Measurements from ENCODE around the gene AKNA.
"Not testable (repeated sequence)": the region's sequence is repeated elsewhere in the genome, so short reads cannot be mapped to it uniquely, and the experiment has no call there.

The AKNA gene

DNA sequence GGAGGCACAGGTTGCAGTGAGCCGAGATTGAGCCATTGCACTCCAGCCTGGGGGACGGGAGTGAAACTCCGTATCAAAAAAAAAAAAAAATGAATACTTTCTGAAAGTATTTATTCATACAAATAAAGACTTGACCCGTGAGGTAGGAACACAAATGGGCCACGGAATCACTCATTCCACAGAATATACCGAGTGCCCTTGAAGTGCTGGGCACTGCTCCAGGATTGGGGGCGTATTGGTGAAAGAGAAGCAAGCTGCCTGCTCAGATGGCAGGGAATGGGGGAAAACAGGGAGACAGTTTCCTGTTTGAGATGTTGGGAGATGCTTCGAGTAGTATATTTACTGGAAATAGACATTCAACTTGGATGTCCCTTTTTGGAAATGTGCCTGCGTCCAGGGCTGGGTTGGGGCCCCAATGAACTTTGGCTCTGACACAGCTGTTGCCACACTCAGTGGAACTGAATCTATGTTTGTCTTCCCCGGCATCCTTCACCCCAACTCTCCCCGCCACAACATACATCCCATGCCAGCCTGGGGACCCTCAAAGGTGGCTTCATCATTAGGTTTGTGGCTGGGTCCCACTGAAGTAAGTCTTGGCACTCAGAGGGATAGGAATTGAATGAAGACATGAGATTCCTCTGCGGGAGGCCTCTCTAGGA lies 65.5 kb downstream of the AKNA start:
- H3K27ac ChIP-seq (ENCODE audit: low read depth, low read length); H3K4me3 ChIP-seq (ENCODE audit: low read depth in 1 of 2, low read length in 2 of 2); H3K4me1 ChIP-seq (ENCODE audit: insufficient read depth, low read length); H3K9ac ChIP-seq (ENCODE audit: low read length); H3K27me3 ChIP-seq (ENCODE audit: control insufficient read depth in 1 of 2, insufficient read depth in 2 of 2, low read length in 2 of 2); H3K9me3 ChIP-seq (ENCODE audit: low read length); H3K36me3 ChIP-seq (ENCODE audit: insufficient read depth, low read length): not testable (repeated sequence)

DNA sequence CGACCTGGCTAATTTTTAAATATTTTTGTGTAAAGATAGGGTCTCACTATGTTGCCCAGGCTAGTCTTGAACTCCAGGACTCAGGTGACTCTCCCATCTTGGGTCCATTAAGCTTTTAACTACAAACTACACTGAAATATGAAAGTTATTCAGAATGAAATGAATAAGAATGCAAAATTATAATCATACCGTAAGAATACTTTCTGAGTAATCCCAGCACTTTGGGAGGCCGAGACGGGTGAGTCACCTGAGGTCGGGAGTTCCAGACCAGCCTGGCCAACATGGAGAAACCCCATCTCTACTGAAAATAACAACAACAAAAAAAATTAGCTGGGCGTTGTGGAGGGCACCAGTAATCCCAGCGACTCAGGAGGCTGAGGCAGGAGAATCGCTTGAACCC lies 66.0 kb downstream of the AKNA start:
- no peak overlapping the region for H3K4me3 ChIP-seq (ENCODE audit: low read depth in 1 of 2, low read length in 2 of 2)
- H3K9me3 ChIP-seq (ENCODE audit: low read length) = no peaks in the 10 kb centered on the region
- H3K9ac ChIP-seq (ENCODE audit: low read length) = no peak overlapping the region
- no peak overlapping the region for H3K27ac ChIP-seq (ENCODE audit: low read depth, low read length)
- H3K27me3 ChIP-seq (ENCODE audit: control insufficient read depth in 1 of 2, insufficient read depth in 2 of 2, low read length in 2 of 2) = no peaks in the 10 kb centered on the region
- H3K36me3 ChIP-seq (ENCODE audit: insufficient read depth, low read length) = no peaks in the 10 kb centered on the region
- no peaks in the 10 kb centered on the region for H3K4me1 ChIP-seq (ENCODE audit: insufficient read depth, low read length)

DNA sequence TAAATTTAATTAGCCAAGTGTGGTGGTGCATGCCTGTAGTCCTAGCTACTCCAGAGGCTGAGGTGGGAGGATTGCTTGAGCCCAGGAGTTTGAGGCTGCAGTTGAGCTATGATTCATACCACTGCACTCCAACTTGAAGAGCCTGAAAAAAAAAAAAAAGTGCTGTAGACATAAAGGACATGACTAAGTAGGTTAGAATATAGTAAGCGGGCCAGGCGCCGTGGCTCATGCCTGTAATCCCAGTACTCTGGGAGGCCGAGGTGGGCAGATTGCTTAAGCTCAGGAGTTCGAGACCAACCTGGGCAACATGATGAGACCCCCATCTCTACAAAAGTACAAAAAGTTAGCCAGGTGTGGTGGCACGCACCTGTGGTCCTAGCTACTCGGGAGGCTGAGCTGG lies 67.1 kb downstream of the AKNA start:
- not testable (repeated sequence) for H3K27ac ChIP-seq (ENCODE audit: low read depth, low read length); H3K9me3 ChIP-seq (ENCODE audit: low read length); H3K4me3 ChIP-seq (ENCODE audit: low read depth in 1 of 2, low read length in 2 of 2); H3K27me3 ChIP-seq (ENCODE audit: control insufficient read depth in 1 of 2, insufficient read depth in 2 of 2, low read length in 2 of 2); H3K9ac ChIP-seq (ENCODE audit: low read length); H3K4me1 ChIP-seq (ENCODE audit: insufficient read depth, low read length); H3K36me3 ChIP-seq (ENCODE audit: insufficient read depth, low read length)

DNA sequence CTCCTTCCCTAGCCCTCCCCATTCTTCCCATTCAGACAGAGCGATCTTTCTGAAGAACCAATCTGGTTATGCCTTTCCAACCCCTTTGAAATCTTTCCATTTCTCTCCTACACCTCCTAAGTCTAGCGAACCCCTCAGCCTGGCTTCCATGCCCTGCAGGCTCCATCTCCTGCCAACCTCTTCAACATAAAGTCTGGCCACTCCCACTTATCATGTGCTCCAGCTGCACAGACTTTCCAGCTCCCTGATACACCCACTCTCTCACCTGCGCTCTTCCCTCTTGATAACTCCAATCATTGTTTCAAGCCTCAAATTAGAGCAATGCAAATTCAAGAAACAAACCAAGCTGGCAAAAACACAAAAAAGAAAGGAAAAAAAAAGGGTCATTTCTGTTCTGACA lies 68.6 kb downstream of the AKNA start:
- H3K27me3 ChIP-seq (ENCODE audit: control insufficient read depth in 1 of 2, insufficient read depth in 2 of 2, low read length in 2 of 2) = no peaks in the 10 kb centered on the region
- H3K27ac ChIP-seq (ENCODE audit: low read depth, low read length) = no peak overlapping the region
- no peak overlapping the region for H3K9ac ChIP-seq (ENCODE audit: low read length)
- no peaks in the 10 kb centered on the region for H3K9me3 ChIP-seq (ENCODE audit: low read length)
- H3K4me3 ChIP-seq (ENCODE audit: low read depth in 1 of 2, low read length in 2 of 2) = no peak overlapping the region
- H3K4me1 ChIP-seq (ENCODE audit: insufficient read depth, low read length) = no peaks in the 10 kb centered on the region
- H3K36me3 ChIP-seq (ENCODE audit: insufficient read depth, low read length) = no peaks in the 10 kb centered on the region

DNA sequence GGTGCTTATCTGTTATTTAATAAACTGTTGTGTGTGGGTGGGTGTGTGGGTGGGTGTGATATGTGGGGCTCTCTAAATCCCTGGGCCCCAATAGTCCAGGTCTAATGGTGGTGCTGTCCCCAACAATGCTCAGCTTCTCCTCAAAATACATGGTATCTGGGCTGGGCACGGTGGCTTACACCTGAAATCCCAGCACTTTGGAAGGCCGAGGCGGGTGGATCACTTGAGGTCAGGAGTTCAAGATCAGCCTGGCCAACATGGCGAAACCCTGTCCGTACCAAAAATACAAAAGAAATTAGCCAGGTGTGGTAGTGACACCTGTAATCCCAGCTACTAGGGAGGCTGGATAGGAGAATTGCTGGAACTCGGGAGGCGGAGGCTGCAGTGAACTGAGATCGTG lies 69.4 kb downstream of the AKNA start:
- H3K9me3 ChIP-seq (ENCODE audit: low read length) = no peaks in the 10 kb centered on the region
- no peak overlapping the region for H3K4me3 ChIP-seq (ENCODE audit: low read depth in 1 of 2, low read length in 2 of 2)
- no peaks in the 10 kb centered on the region for H3K36me3 ChIP-seq (ENCODE audit: insufficient read depth, low read length)
- H3K27ac ChIP-seq (ENCODE audit: low read depth, low read length) = no peak overlapping the region
- H3K27me3 ChIP-seq (ENCODE audit: control insufficient read depth in 1 of 2, insufficient read depth in 2 of 2, low read length in 2 of 2) = no peaks in the 10 kb centered on the region
- H3K9ac ChIP-seq (ENCODE audit: low read length) = no peak overlapping the region
- H3K4me1 ChIP-seq (ENCODE audit: insufficient read depth, low read length) = no peaks in the 10 kb centered on the region

DNA sequence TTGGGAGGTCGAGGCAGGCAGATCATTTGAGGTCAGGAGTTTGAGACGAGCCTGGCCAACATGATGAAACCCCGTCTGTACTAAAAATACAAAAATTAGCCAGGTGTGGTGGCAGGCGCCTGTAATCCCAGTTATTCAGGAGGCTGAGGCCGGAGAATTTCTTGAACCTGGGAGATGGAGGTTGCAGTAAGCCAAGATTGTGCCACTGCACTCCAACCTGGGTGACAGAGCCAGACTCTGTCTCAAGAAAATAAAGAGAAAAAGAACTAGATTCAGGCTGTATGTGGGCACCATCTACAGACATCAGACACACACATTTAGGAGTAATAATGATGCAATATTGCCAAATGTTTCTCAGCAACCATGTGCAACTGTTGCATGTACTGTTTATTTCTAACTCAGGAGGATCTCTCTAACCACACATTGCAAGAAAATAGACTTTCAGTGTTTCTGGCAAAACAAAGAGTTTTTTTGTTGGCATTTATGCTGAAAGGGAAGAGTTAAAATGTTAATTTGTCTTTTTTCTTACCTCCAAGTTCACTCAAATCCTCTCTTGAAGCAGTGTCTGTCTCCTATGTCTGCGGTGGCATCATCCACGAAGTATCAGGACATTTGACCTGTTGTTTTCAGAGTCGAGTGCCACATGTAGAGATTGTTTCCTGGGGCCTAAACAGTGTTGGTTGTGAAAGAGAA lies 70.0 kb downstream of the AKNA start:
- no peaks in the 10 kb centered on the region for H3K4me1 ChIP-seq (ENCODE audit: insufficient read depth, low read length)
- no peak overlapping the region for H3K27ac ChIP-seq (ENCODE audit: low read depth, low read length)
- no peak overlapping the region for H3K4me3 ChIP-seq (ENCODE audit: low read depth in 1 of 2, low read length in 2 of 2)
- no peaks in the 10 kb centered on the region for H3K9me3 ChIP-seq (ENCODE audit: low read length)
- H3K36me3 ChIP-seq (ENCODE audit: insufficient read depth, low read length) = no peaks in the 10 kb centered on the region
- H3K9ac ChIP-seq (ENCODE audit: low read length) = no peak overlapping the region
- H3K27me3 ChIP-seq (ENCODE audit: control insufficient read depth in 1 of 2, insufficient read depth in 2 of 2, low read length in 2 of 2) = no peaks in the 10 kb centered on the region

DNA sequence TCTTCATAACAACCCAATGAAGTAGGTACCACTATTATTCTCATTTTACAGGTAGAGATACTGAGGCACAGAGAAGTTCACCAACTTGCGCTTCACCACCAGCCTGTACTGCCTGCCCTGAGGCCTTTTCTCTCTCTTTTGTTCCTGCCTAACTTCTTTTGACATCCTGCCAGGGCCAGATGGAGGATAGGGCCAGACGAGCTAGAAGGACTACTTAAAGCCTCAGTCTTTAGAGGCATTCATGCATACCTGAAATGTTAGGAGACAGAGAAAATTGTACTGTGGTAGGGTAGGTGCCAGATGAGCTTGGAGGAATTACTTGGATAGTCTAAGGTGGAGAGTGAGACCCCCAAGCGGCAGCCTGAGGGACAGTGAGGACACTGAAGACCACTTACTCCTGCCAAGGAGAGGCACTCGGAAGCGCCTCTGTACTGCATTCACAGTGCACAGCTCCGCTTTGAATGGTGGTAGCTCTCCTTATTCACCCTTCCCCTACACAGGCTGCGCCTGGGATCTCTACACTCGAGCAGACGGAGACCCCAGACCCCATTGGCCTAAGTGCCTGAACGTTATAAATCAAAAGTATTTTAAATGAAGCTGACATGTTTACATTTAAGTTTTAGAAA lies 71.1 kb downstream of the AKNA start:
- Histone ChIP-seq H3K9me3 (ENCODE audit: low read length) (no peaks in the 10 kb centered on the region), H3K4me3 (ENCODE audit: low read depth in 1 of 2, low read length in 2 of 2) (no peak overlapping the region), H3K27me3 (ENCODE audit: control insufficient read depth in 1 of 2, insufficient read depth in 2 of 2, low read length in 2 of 2) (no peaks in the 10 kb centered on the region), H3K4me1 (ENCODE audit: insufficient read depth, low read length) (no peaks in the 10 kb centered on the region), H3K27ac (ENCODE audit: low read depth, low read length) (no peak overlapping the region), H3K9ac (ENCODE audit: low read length) (no peak overlapping the region), H3K36me3 (ENCODE audit: insufficient read depth, low read length) (no peaks in the 10 kb centered on the region)

DNA sequence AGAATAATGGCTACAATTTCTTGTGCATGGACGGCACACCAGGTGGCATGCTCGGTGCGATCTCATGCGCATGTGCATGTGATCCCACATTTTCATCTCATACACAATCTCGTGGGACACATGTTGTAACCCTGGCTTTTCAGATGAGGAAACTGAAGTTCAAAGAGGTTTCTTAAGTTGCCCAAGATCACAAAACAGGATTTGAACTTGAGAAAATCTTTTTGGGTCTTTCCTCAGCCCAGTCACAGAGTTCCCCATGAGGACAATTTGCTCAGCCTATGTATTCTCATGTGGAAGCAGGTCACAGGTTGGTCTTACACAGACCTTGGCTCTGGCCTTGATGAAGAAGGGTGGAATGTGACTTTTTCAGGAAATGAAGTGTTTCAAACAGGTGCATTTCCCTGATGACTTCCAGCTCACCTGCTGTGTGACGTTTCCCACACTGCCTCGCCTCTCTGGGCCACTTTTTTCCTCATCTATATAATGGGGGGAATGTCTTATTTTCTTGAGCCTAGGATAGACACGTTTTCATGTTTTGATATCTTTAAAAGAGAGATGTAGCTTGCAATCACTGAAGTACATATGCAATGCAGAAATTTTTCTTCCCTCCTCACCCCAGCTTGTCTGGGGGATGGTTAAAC lies 71.9 kb downstream of the AKNA start:
- Histone ChIP-seq H3K9ac (ENCODE audit: low read length) (no peak overlapping the region), H3K27me3 (ENCODE audit: control insufficient read depth in 1 of 2, insufficient read depth in 2 of 2, low read length in 2 of 2) (no peaks in the 10 kb centered on the region), H3K9me3 (ENCODE audit: low read length) (no peaks in the 10 kb centered on the region), H3K36me3 (ENCODE audit: insufficient read depth, low read length) (no peaks in the 10 kb centered on the region), H3K27ac (ENCODE audit: low read depth, low read length) (no peak overlapping the region), H3K4me1 (ENCODE audit: insufficient read depth, low read length) (no peaks in the 10 kb centered on the region), H3K4me3 (ENCODE audit: low read depth in 1 of 2, low read length in 2 of 2) (no peak overlapping the region)

DNA sequence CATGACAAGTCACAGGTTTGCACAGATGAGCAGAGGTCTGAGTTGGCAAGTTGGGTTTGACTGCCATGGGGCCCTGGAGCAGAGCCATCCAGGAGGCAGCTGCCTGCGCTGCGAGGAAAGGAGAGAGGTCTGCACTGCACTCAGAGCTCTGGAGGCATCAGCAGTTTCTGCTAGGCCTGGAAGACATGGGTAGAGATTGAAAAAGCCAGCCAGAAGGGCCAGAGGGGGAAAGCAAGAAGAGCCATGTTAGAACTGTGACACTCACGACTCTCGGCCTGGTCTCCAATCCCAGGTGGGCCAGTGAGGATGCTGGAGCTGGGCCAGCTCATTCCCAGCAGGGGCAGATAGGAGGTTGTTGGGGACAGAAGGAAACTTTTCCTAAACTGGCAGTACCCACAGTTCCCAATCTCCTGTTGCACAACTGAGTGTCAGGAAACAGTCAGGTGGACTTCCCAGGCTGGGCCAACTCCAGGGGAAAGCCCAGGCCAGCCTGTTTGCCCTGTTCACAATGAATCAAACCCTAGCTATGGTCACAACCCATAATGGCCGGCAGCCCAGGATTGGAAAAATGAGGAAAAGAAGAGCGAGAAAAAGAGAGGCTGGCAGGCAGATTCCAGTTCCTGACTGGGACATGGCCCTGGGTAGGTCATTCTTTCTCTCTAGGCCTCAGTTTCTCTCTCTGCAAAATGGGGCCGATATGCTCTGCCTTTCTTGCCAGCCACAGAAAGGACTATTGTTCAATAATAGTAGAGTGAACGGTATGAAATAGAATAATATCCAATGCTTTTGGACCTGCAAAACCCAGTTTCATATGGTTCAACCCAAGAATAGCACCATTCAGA lies 72.7 kb downstream of the AKNA start:
- H3K4me3 ChIP-seq (ENCODE audit: low read depth in 1 of 2, low read length in 2 of 2) = no peak overlapping the region
- no peaks in the 10 kb centered on the region for H3K36me3 ChIP-seq (ENCODE audit: insufficient read depth, low read length)
- H3K9me3 ChIP-seq (ENCODE audit: low read length) = no peaks in the 10 kb centered on the region
- H3K27ac ChIP-seq (ENCODE audit: low read depth, low read length) = no peak overlapping the region
- no peaks in the 10 kb centered on the region for H3K4me1 ChIP-seq (ENCODE audit: insufficient read depth, low read length)
- H3K9ac ChIP-seq (ENCODE audit: low read length) = no peak overlapping the region
- H3K27me3 ChIP-seq (ENCODE audit: control insufficient read depth in 1 of 2, insufficient read depth in 2 of 2, low read length in 2 of 2) = no peaks in the 10 kb centered on the region

DNA sequence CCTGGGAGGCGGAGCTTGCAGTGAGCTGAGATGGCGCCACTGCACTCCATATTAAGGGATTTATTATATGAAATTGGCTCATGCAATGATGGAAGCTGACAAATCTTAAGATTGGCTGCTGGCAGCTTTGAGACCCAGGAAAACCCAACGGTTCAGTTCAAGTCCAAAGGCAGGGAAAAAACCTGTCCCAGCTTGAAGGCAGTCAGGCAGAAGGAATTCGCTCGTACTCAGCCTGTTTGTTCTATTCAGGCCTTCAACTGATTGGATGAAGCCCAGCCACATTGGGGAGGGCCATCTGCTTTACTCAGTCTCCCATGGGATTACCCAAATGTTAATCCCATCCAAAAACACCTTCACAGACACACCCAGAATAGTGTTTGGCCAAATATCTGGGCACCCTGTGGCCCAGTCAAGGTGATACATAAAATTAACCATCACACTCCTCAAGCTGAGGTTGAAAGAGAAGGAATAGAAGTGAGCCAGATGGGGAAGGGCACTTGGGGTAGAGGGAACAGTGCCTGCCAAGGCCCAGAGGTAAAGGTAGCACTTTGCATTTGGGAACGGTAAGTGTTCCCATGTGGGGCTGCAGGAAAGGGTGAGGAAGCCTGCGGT lies 73.4 kb downstream of the AKNA start:
- Histone ChIP-seq H3K4me1 (ENCODE audit: insufficient read depth, low read length) (no peaks in the 10 kb centered on the region), H3K4me3 (ENCODE audit: low read depth in 1 of 2, low read length in 2 of 2) (no peak overlapping the region), H3K9ac (ENCODE audit: low read length) (no peak overlapping the region), H3K27me3 (ENCODE audit: control insufficient read depth in 1 of 2, insufficient read depth in 2 of 2, low read length in 2 of 2) (no peaks in the 10 kb centered on the region), H3K27ac (ENCODE audit: low read depth, low read length) (no peak overlapping the region), H3K9me3 (ENCODE audit: low read length) (no peaks in the 10 kb centered on the region), H3K36me3 (ENCODE audit: insufficient read depth, low read length) (no peaks in the 10 kb centered on the region)

DNA sequence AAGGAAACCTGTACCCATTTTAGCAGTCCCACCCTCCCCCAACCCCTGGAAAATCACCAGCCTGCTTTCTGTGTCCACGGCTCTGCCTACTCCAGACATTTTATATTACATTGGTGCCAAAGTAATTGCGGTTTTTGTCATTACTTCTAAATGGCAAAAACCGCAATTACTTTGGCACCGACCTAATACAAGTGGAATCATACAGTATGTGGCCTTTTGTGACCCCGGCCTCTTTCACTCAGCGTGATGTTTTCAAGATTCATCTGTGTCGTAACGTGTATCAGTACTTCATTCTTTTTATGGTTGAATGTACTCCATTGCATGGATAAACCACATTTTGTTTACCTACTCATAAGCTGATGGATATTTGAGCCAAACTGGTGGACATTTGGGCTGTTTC lies 74.6 kb downstream of the AKNA start:
- Histone ChIP-seq H3K36me3 (ENCODE audit: insufficient read depth, low read length) (no peaks in the 10 kb centered on the region), H3K9me3 (ENCODE audit: low read length) (no peaks in the 10 kb centered on the region), H3K9ac (ENCODE audit: low read length) (no peak overlapping the region), H3K4me3 (ENCODE audit: low read depth in 1 of 2, low read length in 2 of 2) (no peak overlapping the region), H3K27me3 (ENCODE audit: control insufficient read depth in 1 of 2, insufficient read depth in 2 of 2, low read length in 2 of 2) (no peaks in the 10 kb centered on the region), H3K27ac (ENCODE audit: low read depth, low read length) (no peak overlapping the region), H3K4me1 (ENCODE audit: insufficient read depth, low read length) (no peaks in the 10 kb centered on the region)
